A549 (cell line): ENCODE measurements around the gene GABPB1.

ENCODE experiments used
- CEBPB ChIP-seq, 2 experiments: fragments of >200 bp in 1 of 2; sonication (Bioruptor Twin) in 1 of 2; formaldehyde crosslinking in 1 of 2; IDR thresholded peaks; 2 replicates each; pipeline ENCODE4 v1.6.1; 2012 to 2016
- CTCF ChIP-seq: fragments of >200 bp; sonication (Bioruptor Twin); formaldehyde crosslinking; IDR thresholded peaks from 3 replicates; pipeline ENCODE4 v1.5.1; 2016
- EHMT2 ChIP-seq: fragments of 200-600 bp; sonication (generic); IDR thresholded peaks from 2 replicates; pipeline ENCODE4 v1.6.1; 2016; ENCODE audit warnings: antibody characterized with exemption, low read depth, mild to moderate bottlenecking, moderate library complexity
- EP300 ChIP-seq, 2 experiments: fragments of >200 bp; sonication (Bioruptor Twin); formaldehyde crosslinking; IDR thresholded peaks; 2 replicates in 1 of 2; 3 replicates in 1 of 2; pipeline ENCODE4 v1.6.1; 2016 to 2017
- ESRRA ChIP-seq: fragments of 150-350 bp; IDR thresholded peaks from 2 replicates; pipeline ENCODE4 v1.6.1; 2014; ENCODE audit warnings: mild to moderate bottlenecking, low read length, borderline replicate concordance
- KDM1A ChIP-seq: fragments of 200-600 bp; sonication (generic); IDR thresholded peaks from 2 replicates; pipeline ENCODE4 v1.6.1; 2016; ENCODE audit warnings: low read depth, mild to moderate bottlenecking
- MAX ChIP-seq: IDR thresholded peaks from 2 replicates; pipeline ENCODE4 v1.6.1; 2012
- PBX3 ChIP-seq: IDR thresholded peaks from 2 replicates; pipeline ENCODE4 v1.6.1; 2012
- POLR2A ChIP-seq: IDR thresholded peaks from 2 replicates; pipeline ENCODE4 v1.6.1; 2012; ENCODE audit warnings: mild to moderate bottlenecking, low read length
- TF ChIP-seq, protein P1 (sequence below): fragments of 250-450 bp; sonication (Bioruptor Pico); IDR thresholded peaks from 2 replicates; pipeline ENCODE4 v1.5.0; 2021; ENCODE audit warnings: mild to moderate bottlenecking, moderate library complexity, borderline replicate concordance
- TF ChIP-seq, protein P2 (sequence below): fragments of 450-650 bp; IDR thresholded peaks from 2 replicates; pipeline ENCODE4 v1.6.1; 2014; ENCODE audit warnings: antibody characterized with exemption

DNA sequence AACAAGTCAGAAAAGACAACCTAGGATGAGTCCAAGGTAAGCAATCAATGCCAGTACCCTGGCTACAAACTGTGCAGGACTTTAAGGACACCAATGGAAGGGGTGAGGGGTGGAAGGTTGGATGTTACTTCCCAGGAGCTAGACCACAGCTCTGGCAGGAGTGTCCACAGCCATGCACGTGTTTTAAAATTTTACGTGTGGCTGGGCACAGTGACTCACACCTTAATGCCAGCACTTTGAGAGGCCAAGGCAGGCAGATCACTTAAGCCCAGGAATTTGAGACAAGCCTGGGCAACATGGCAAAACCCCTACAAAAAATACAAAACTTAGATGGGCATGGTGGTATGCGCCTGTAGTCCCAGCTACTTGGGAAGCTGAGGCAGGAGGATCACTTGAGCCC is 74.7 kb downstream of the GABPB1 start:
- TF ChIP-seq CTCF (no peak), POLR2A (no peak), PBX3 (no peak), MAX (no peak), CEBPB (IDR thresholded peaks at IDR 0.05) (no peak), ESRRA (no peak), KDM1A (no peak), EHMT2 (no peak), EP300 (IDR thresholded peaks at IDR 0.05) (no peak)
- TF ChIP-seq, protein P1, sequence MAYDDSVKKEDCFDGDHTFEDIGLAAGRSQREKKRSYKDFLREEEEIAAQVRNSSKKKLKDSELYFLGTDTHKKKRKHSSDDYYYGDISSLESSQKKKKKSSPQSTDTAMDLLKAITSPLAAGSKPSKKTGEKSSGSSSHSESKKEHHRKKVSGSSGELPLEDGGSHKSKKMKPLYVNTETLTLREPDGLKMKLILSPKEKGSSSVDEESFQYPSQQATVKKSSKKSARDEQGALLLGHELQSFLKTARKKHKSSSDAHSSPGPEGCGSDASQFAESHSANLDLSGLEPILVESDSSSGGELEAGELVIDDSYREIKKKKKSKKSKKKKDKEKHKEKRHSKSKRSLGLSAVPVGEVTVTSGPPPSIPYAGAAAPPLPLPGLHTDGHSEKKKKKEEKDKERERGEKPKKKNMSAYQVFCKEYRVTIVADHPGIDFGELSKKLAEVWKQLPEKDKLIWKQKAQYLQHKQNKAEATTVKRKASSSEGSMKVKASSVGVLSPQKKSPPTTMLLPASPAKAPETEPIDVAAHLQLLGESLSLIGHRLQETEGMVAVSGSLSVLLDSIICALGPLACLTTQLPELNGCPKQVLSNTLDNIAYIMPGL (CRISPR knock-in tag): no peak
- TF ChIP-seq, protein P2, sequence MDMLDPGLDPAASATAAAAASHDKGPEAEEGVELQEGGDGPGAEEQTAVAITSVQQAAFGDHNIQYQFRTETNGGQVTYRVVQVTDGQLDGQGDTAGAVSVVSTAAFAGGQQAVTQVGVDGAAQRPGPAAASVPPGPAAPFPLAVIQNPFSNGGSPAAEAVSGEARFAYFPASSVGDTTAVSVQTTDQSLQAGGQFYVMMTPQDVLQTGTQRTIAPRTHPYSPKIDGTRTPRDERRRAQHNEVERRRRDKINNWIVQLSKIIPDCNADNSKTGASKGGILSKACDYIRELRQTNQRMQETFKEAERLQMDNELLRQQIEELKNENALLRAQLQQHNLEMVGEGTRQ: no peak
